Activated effector memory CD4-positive, alpha-beta T cell treated with anti-CD3 and anti-CD28 coated beads, Interleukin-2, amount 50 U/mL, for 16 hours (primary cell): Measurements from ENCODE around the gene TMEM59.

Experiments
- DNase-seq: peaks from one replicate; pipeline ENCODE4 v3.0.0-alpha.2; 2020

TMEM59 gene

GRCh38 chr1:53981220-53981619, 71.8 kb downstream of the TMEM59 start:
- DNase-seq = no peak

- DNase-seq = no peak
Measured at GRCh38 chr1:53979712-53980450, 73.1 kb downstream of the TMEM59 start.
